Measurements from ENCODE around the gene CD40.

Gene CD40

GRCh38 chr20:46156065-46156464 lies 38.0 kb downstream of the CD40 start:
- H3K27me3 ChIP-seq (ENCODE audit: insufficient read depth, low read length), result no peaks in the 10 kb centered on the region
- no peak overlapping the region for H3K9ac ChIP-seq (ENCODE audit: low read depth, low read length)
- H3K4me1 ChIP-seq (ENCODE audit: insufficient read depth, low read length), result no peaks in the 10 kb centered on the region

GRCh38 chr20:46157076-46157592 lies 39.0 kb downstream of the CD40 start:
- H3K4me1 ChIP-seq (ENCODE audit: insufficient read depth, low read length), result no peaks in the 10 kb centered on the region
- no peaks in the 10 kb centered on the region for H3K27me3 ChIP-seq (ENCODE audit: insufficient read depth, low read length)
- no peak overlapping the region for H3K4me3 ChIP-seq (ENCODE audit: low read length)
- H3K36me3 ChIP-seq (ENCODE audit: insufficient read depth, low read depth, low read length), result no peaks in the 10 kb centered on the region
- no peak overlapping the region for H3K27ac ChIP-seq (ENCODE audit: low read length)
- H3K9ac ChIP-seq (ENCODE audit: low read depth, low read length), result no peak overlapping the region
- no peaks in the 10 kb centered on the region for H3K9me3 ChIP-seq (ENCODE audit: insufficient read depth, low read depth, low read length)

More at GRCh38 chr20:46156065-46156464, 38.0 kb downstream of the CD40 start:
- no peaks in the 10 kb centered on the region for H3K9me3 ChIP-seq (ENCODE audit: insufficient read depth, low read depth, low read length)
- no peaks in the 10 kb centered on the region for H3K36me3 ChIP-seq (ENCODE audit: insufficient read depth, low read depth, low read length)
- H3K27ac ChIP-seq (ENCODE audit: low read length), result no peak overlapping the region
- H3K4me3 ChIP-seq (ENCODE audit: low read length), result no peak overlapping the region

DNA sequence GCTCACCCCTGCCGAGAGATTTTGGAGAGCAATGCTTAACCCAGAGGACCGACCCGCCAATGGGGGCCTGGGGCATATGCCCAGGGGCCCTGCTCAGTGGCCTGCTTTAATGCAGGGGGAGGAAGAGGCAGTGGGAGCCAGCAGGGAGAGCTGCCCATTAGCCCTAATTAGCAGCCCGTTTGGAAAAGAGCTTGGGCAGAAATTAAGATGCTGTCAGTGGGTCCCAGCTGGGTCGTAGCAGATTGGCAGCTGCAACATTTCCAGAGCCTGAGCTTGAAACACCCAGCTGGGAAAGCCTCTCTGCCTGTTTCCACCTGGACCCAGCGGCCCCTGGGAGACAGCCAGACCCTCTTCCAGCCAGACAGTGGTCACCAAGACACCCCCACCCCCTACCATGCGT lies 39.5 kb downstream of the CD40 start:
- no peaks in the 10 kb centered on the region for H3K27me3 ChIP-seq (ENCODE audit: insufficient read depth, low read length)
- no peak overlapping the region for H3K9ac ChIP-seq (ENCODE audit: low read depth, low read length)
- no peaks in the 10 kb centered on the region for H3K36me3 ChIP-seq (ENCODE audit: insufficient read depth, low read depth, low read length)

DNA sequence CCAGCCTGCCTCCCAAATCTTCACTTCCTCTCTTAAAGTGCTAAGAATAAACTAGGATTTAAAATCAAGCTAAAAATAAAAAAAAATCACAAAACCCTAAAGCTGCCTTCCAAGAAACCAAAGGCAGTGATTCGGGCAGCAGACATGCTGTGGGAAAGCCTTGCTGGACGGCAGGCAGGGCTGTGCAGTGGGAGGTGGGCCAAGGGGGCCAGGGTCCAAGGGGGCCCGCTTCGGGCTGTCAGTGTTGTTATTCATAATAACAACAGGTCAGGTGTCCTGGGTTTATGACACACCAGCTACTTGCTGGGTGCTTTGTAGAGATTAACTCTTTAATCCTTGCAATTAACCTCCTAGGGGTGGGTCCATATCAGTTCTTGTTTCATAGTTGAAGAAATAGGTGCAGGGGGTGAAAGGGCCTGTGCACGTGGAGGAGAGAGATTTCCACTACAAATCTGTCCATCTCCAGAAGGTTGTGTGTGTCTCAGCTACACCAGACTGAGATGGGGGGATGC lies 40.4 kb downstream of the CD40 start:
- Histone ChIP-seq H3K4me3 (ENCODE audit: low read length) (no peak overlapping the region), H3K9me3 (ENCODE audit: insufficient read depth, low read depth, low read length) (no peaks in the 10 kb centered on the region), H3K9ac (ENCODE audit: low read depth, low read length) (no peak overlapping the region), H3K27ac (ENCODE audit: low read length) (no peak overlapping the region), H3K27me3 (ENCODE audit: insufficient read depth, low read length) (no peaks in the 10 kb centered on the region), H3K36me3 (ENCODE audit: insufficient read depth, low read depth, low read length) (no peaks in the 10 kb centered on the region), H3K4me1 (ENCODE audit: insufficient read depth, low read length) (no peaks in the 10 kb centered on the region)

More for the DNA sequence above, 39.5 kb downstream of the CD40 start:
- no peak overlapping the region for H3K4me3 ChIP-seq (ENCODE audit: low read length)
- H3K9me3 ChIP-seq (ENCODE audit: insufficient read depth, low read depth, low read length), result no peaks in the 10 kb centered on the region
- H3K4me1 ChIP-seq (ENCODE audit: insufficient read depth, low read length), result no peaks in the 10 kb centered on the region
- no peak overlapping the region for H3K27ac ChIP-seq (ENCODE audit: low read length)

DNA sequence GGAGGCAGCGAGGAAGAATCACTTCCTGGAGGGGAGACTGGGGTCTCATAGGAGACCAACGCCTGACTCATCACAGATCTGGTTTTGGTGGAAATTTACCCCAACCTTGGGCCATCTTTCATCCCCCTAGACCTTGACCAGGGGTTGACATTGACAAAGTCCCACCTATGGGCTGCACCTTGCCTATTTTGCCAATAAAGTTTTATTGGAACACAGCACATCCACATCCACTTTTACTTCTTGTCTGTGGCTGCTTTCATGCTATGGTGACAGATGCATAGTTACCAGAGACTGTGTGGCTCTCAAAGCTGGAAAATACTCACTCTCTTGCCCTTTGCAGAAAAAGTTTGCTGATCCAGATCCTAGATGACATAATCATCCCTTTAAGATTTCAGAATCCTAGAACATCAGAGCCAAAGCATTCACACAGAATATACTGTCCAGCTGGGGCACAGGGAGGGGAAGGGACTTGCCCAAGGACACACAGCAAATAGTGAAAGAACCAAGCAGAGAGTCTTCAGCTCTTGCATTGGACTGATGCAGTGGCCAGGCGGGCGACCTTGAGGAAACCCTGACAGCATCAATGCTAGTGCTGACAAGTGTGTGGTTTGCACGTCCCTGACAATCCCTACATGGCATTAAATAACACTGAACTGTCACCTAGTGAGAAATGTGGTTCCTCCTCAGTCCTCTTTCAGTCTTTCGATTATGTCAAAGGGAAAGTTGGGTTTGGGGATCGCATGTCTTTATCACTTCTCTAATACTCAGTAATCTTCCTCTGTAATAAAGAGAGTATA lies 41.2 kb downstream of the CD40 start:
- Histone ChIP-seq H3K27ac (ENCODE audit: low read length) (no peak overlapping the region), H3K4me3 (ENCODE audit: low read length) (no peak overlapping the region), H3K36me3 (ENCODE audit: insufficient read depth, low read depth, low read length) (no peaks in the 10 kb centered on the region), H3K27me3 (ENCODE audit: insufficient read depth, low read length) (no peaks in the 10 kb centered on the region), H3K9ac (ENCODE audit: low read depth, low read length) (no peak overlapping the region), H3K9me3 (ENCODE audit: insufficient read depth, low read depth, low read length) (no peaks in the 10 kb centered on the region), H3K4me1 (ENCODE audit: insufficient read depth, low read length) (no peaks in the 10 kb centered on the region)

DNA sequence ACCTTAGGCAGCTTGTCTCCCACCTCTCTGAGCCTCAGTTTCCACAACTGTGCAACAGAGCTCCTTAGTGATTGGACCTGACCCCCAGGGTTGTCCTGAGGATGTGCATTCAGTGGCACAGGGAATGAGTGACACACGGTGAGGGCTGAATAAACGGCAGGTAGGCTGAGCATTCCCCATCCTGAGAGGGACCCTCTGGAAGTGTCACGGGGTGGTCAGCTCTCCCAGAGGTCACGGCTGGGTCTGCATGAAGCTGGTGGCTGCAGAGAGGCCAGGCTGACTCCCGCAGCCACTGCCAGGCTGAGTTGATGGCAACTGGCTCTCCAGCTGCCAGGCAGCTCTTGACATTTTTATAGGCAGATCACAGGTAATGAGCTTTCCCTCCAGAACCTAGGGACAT lies 42.5 kb downstream of the CD40 start:
- no peak overlapping the region for H3K4me3 ChIP-seq (ENCODE audit: low read length)
- no peaks in the 10 kb centered on the region for H3K27me3 ChIP-seq (ENCODE audit: insufficient read depth, low read length)
- no peak overlapping the region for H3K27ac ChIP-seq (ENCODE audit: low read length)
- no peaks in the 10 kb centered on the region for H3K4me1 ChIP-seq (ENCODE audit: insufficient read depth, low read length)
- no peak overlapping the region for H3K9ac ChIP-seq (ENCODE audit: low read depth, low read length)
- H3K9me3 ChIP-seq (ENCODE audit: insufficient read depth, low read depth, low read length), result no peaks in the 10 kb centered on the region
- H3K36me3 ChIP-seq (ENCODE audit: insufficient read depth, low read depth, low read length), result no peaks in the 10 kb centered on the region

GRCh38 chr20:46161921-46162320 lies 43.8 kb downstream of the CD40 start:
- Histone ChIP-seq H3K27ac (ENCODE audit: low read length) (no peak overlapping the region), H3K4me1 (ENCODE audit: insufficient read depth, low read length) (no peaks in the 10 kb centered on the region), H3K27me3 (ENCODE audit: insufficient read depth, low read length) (no peaks in the 10 kb centered on the region), H3K9ac (ENCODE audit: low read depth, low read length) (no peak overlapping the region), H3K9me3 (ENCODE audit: insufficient read depth, low read depth, low read length) (no peaks in the 10 kb centered on the region), H3K36me3 (ENCODE audit: insufficient read depth, low read depth, low read length) (no peaks in the 10 kb centered on the region), H3K4me3 (ENCODE audit: low read length) (no peak overlapping the region)

DNA sequence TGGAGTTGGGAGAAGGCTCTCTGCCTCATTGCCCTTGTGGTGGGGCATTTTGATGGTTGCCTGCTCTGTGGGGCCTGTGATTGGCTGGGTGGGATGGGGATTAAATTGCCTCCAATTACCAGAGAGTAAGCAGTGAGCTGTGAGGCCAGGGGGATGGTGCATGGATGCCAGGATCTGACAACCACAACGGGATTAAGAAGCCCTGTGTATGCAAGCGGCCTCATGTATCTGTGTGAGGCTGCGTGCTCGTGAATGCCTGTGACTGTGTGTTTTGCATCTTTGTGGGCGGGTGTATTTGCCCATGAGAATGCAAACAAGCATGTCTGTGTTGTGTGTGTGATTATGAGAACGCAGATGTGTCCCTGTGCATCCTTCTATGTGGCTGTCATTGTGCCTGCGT lies 46.1 kb downstream of the CD40 start:
- H3K9ac ChIP-seq (ENCODE audit: low read depth, low read length), result no peak overlapping the region
- H3K4me1 ChIP-seq (ENCODE audit: insufficient read depth, low read length), result no peaks in the 10 kb centered on the region
- no peaks in the 10 kb centered on the region for H3K9me3 ChIP-seq (ENCODE audit: insufficient read depth, low read depth, low read length)
- no peaks in the 10 kb centered on the region; the same call in 1 of the 2 replicates for H3K27me3 ChIP-seq (ENCODE audit: insufficient read depth, low read length)
- H3K36me3 ChIP-seq (ENCODE audit: insufficient read depth, low read depth, low read length), result no peaks in the 10 kb centered on the region
- H3K4me3 ChIP-seq (ENCODE audit: low read length), result no peak overlapping the region
- H3K27ac ChIP-seq (ENCODE audit: low read length), result no peak overlapping the region

DNA sequence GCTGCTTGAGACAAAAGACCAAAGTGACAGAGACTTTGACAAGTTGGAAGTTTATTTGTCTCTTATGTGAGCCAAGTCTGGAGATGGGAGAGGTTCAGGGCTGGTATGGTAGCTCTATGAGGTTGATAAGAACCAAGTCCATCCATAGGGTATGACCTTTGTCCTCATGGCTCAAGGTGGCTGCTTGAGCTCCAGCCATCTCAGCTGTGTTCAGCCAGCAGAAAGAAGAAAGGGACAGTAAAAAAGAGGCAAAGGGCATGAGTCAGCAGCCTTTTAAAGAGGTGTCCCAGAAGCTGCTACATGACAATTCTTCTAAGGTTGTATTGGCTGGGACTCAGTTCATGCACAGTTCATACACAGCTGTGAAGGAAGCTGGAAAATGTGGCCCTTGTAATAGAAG lies 49.0 kb downstream of the CD40 start:
- Histone ChIP-seq H3K4me1 (ENCODE audit: insufficient read depth, low read length) (no peaks in the 10 kb centered on the region), H3K27ac (ENCODE audit: low read length) (no peak overlapping the region), H3K27me3 (ENCODE audit: insufficient read depth, low read length) (peaks cover 21% of the 10 kb centered on the region), H3K36me3 (ENCODE audit: insufficient read depth, low read depth, low read length) (no peaks in the 10 kb centered on the region), H3K9ac (ENCODE audit: low read depth, low read length) (no peak overlapping the region), H3K4me3 (ENCODE audit: low read length) (no peak overlapping the region), H3K9me3 (ENCODE audit: insufficient read depth, low read depth, low read length) (no peaks in the 10 kb centered on the region)

DNA sequence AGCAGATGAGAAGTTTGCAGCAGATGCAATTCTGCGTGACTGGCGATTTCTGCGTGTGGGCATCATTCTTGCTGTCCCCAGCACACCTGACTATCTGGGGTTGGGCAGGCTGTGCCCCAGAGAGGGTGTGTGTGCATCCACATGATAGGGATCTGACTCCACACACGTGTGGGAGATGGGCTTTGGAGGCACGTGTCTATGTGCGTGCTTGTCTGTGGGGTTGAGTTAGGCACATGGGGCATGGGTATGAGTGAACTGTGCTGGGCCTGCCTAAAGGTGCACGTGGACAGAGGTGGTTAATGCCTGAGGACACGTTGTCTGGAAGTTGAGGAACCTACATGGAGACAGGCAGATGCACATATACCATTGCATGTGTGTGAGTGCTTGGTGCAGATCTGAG lies 50.3 kb downstream of the CD40 start:
- H3K27ac ChIP-seq (ENCODE audit: low read length), result no peak overlapping the region
- peaks cover 34% of the 10 kb centered on the region for H3K27me3 ChIP-seq (ENCODE audit: insufficient read depth, low read length)
- no peak overlapping the region for H3K9ac ChIP-seq (ENCODE audit: low read depth, low read length)
- no peaks in the 10 kb centered on the region for H3K36me3 ChIP-seq (ENCODE audit: insufficient read depth, low read depth, low read length)
- H3K4me1 ChIP-seq (ENCODE audit: insufficient read depth, low read length), result no peaks in the 10 kb centered on the region
- H3K9me3 ChIP-seq (ENCODE audit: insufficient read depth, low read depth, low read length), result no peaks in the 10 kb centered on the region
- no peak overlapping the region for H3K4me3 ChIP-seq (ENCODE audit: low read length)

DNA sequence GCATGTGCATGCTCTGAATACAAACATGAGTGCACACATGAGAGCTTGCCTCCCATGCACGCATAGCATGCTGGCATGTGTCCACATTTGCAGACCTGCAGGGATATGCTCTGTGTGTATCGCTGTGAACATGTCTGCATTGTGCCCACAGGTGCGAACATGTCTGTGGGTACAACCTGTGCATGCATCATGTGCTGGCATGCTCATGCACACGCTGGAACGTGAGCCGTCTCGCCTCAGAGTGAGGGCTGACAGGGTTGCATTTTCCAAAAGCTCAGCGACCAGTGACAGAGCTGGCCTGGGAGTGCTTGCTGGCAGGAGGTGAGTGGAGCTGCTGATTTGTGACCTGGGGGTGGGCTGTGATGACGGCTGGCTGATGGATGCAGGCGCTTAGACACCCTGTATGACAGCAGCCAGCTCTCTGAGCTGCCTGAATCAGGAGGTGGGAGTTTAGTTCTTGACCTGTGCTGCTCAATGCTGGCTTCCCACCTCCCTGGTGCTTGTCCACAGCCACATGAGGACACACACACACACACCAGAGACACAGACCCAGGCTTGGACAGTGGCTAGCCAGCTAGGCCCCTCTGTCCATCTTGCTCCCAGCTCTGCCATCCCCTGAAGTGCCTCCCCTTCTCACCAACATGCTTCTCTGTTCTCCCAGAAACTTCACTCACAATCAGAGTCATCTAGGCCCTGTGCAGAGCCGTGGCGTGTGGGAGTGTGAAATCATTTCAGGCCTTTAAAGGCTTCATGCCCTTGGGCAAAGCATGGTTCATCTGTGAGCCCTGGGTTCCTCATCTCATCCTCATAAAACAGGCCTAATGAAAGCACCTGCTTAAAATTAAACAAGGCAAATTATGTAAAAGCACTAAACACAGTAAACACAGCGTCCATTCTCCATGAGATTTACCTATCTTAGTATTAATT lies 51.4 kb downstream of the CD40 start:
- H3K9me3 ChIP-seq (ENCODE audit: insufficient read depth, low read depth, low read length), result no peaks in the 10 kb centered on the region
- H3K9ac ChIP-seq (ENCODE audit: low read depth, low read length), result no peak overlapping the region
- no peak overlapping the region for H3K27ac ChIP-seq (ENCODE audit: low read length)
- H3K27me3 ChIP-seq (ENCODE audit: insufficient read depth, low read length), result peaks cover 45% of the 10 kb centered on the region
- no peak overlapping the region for H3K4me3 ChIP-seq (ENCODE audit: low read length)
- H3K36me3 ChIP-seq (ENCODE audit: insufficient read depth, low read depth, low read length), result no peaks in the 10 kb centered on the region
- H3K4me1 ChIP-seq (ENCODE audit: insufficient read depth, low read length), result no peaks in the 10 kb centered on the region
